HG02798 (cell line): ENCODE results near the gene COL5A1.

Experiments used
- ATAC-seq: cut with Tn5 transposase; IDR thresholded peaks from one replicate; pipeline ENCODE4 v1.9.1; 2021; ENCODE audit warnings: mild to moderate bottlenecking; ENCODE audit not compliant: unreplicated experiment, poor library complexity

The COL5A1 gene

GRCh38 chr9:134756098-134756497, 114.5 kb downstream of the COL5A1 start:
- no peak for ATAC-seq

GRCh38 chr9:134757216-134757975, 115.8 kb downstream of the COL5A1 start:
- ATAC-seq, result no peak

- no peak for ATAC-seq
Measured at GRCh38 chr9:134758949-134759607, 117.5 kb downstream of the COL5A1 start.

GRCh38 chr9:134759913-134760312, 118.3 kb downstream of the COL5A1 start:
- ATAC-seq, result no peak

GRCh38 chr9:134760750-134761420, 119.3 kb downstream of the COL5A1 start:
- ATAC-seq, result no peak

- no peak for ATAC-seq
Measured at GRCh38 chr9:134764473-134765269, 123.1 kb downstream of the COL5A1 start.

GRCh38 chr9:134765785-134766184, 124.2 kb downstream of the COL5A1 start:
- no peak for ATAC-seq

- ATAC-seq, result no peak
Measured at GRCh38 chr9:134766587-134766986, 125.0 kb downstream of the COL5A1 start.

- no peak for ATAC-seq
Measured at GRCh38 chr9:134768332-134768708, 126.7 kb downstream of the COL5A1 start.

- ATAC-seq, result no peak
Measured at GRCh38 chr9:134768709-134769351, 127.2 kb downstream of the COL5A1 start.

GRCh38 chr9:134770972-134771971, 129.7 kb downstream of the COL5A1 start:
- ATAC-seq, result no peak

- ATAC-seq, result no peak
Measured at GRCh38 chr9:134772331-134772730, 130.7 kb downstream of the COL5A1 start.

- ATAC-seq, result no peak
Measured at GRCh38 chr9:134773842-134774241, 132.2 kb downstream of the COL5A1 start.

GRCh38 chr9:134774410-134774809, 132.8 kb downstream of the COL5A1 start:
- ATAC-seq, result no peak

GRCh38 chr9:134775081-134775951, 133.7 kb downstream of the COL5A1 start:
- ATAC-seq, result no peak

- ATAC-seq, result no peak
Measured at GRCh38 chr9:134776080-134776796, 134.6 kb downstream of the COL5A1 start.

- ATAC-seq, result no peak
Measured at GRCh38 chr9:134777153-134777552, 135.6 kb downstream of the COL5A1 start.
